SK-N-MC (cell line): ENCODE data around the gene SMTNL2.

Experiments
- FOXP2 ChIP-seq: optimal IDR thresholded peaks from 2 replicates; pipeline ENCODE3; 2011; ENCODE audit warnings: mild to moderate bottlenecking, moderate library complexity; ENCODE audit not compliant: insufficient read depth; ENCODE audit errors: extremely low read length, control extremely low read depth
- POLR2AphosphoS5 ChIP-seq: IDR thresholded peaks from 2 replicates; pipeline ENCODE4 v1.6.1; 2012; ENCODE audit warnings: mild to moderate bottlenecking, low read depth, low read length, borderline replicate concordance

- TF ChIP-seq POLR2AphosphoS5, result no peak
- no peak for TF ChIP-seq FOXP2
Measured at GRCh38 chr17:4541328-4542002, 42.9 kb upstream of the SMTNL2 start.
